Measurements from ENCODE around the gene ATXN2.

GRCh38 chr12:111440631-111441030, 158.5 kb downstream of the ATXN2 start:
- TF ChIP-seq HSF4 (CRISPR knock-in tag; IDR thresholded peaks at IDR 0.05; ENCODE audit: borderline replicate concordance) (no peak), CTCF (IDR thresholded peaks at IDR 0.05 in 2 of 3, conservative IDR thresholded peaks at IDR 0.05 in 1 of 3; ENCODE audit: insufficient read depth in 2 of 3, low read depth in 1 of 3, low read length in 3 of 3) (no peak), TCF7L2 (IDR thresholded peaks at IDR 0.05; ENCODE audit: low read depth, low read length) (no peak), CHD4 (IDR thresholded peaks at IDR 0.05; ENCODE audit: insufficient read depth, insufficient replicate concordance, low read depth, low read length, poor library complexity, severe bottlenecking) (no peak), MEF2D (tag; conservative IDR thresholded peaks at IDR 0.05; ENCODE audit: low read depth) (no peak), PPARD (CRISPR knock-in tag; IDR thresholded peaks at IDR 0.05) (no peak), NFATC3 (IDR thresholded peaks at IDR 0.05) (no peak), CEBPB (tag; IDR thresholded peaks at IDR 0.05) (no peak)

Data from K562 (cell line).